Epidermal melanocyte (primary cell): ENCODE results near the gene LRCH1.
A peak's percentile ranks its signal among the peaks of the same experiment; 100 is the strongest.

Experiments
- DNase-seq: peaks from one replicate; pipeline ENCODE4 v3.0.0; 2011; ENCODE audit warnings: low spot score; ENCODE audit not compliant: insufficient read length

The LRCH1 gene

GRCh38 chr13:46633416-46633815 is 80.4 kb downstream of the LRCH1 start:
- no peak for DNase-seq

- no peak for DNase-seq
These were observed 83.5 kb downstream of the LRCH1 start for GRCh38 chr13:46636451-46636850.

GRCh38 chr13:46637213-46637612 is 84.2 kb downstream of the LRCH1 start:
- DNase-seq: no peak

GRCh38 chr13:46638262-46638661 is 85.3 kb downstream of the LRCH1 start:
- no peak for DNase-seq

- peak; percentile 34 for DNase-seq
These were observed 86.3 kb downstream of the LRCH1 start for GRCh38 chr13:46639033-46639981.

GRCh38 chr13:46640843-46641242 is 87.9 kb downstream of the LRCH1 start:
- DNase-seq: no peak

- DNase-seq: no peak
These were observed 88.5 kb downstream of the LRCH1 start for GRCh38 chr13:46641274-46642081.

DNA sequence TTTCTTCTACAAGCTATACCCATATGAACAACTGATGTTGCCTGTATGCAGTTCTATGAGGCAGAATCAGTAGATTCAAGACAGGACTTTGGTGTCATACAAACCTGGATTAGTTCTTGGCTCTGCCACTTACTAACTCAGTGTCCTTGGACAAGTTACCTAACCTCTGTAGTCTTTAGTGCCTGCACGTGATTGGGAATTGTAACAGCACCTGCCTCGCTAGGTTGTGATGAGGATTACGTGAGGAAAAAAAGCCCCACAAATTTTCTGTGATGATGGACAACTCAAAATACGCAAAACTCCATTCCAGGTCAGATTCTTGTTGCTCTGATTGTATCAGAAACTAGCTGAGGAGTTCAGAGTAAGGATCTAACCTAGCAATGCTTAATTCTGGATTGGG is 89.3 kb downstream of the LRCH1 start:
- DNase-seq: no peak

- DNase-seq: no peak
These were observed 90.3 kb downstream of the LRCH1 start for GRCh38 chr13:46643165-46643777.

GRCh38 chr13:46644816-46645215 is 91.8 kb downstream of the LRCH1 start:
- DNase-seq: no peak

DNA sequence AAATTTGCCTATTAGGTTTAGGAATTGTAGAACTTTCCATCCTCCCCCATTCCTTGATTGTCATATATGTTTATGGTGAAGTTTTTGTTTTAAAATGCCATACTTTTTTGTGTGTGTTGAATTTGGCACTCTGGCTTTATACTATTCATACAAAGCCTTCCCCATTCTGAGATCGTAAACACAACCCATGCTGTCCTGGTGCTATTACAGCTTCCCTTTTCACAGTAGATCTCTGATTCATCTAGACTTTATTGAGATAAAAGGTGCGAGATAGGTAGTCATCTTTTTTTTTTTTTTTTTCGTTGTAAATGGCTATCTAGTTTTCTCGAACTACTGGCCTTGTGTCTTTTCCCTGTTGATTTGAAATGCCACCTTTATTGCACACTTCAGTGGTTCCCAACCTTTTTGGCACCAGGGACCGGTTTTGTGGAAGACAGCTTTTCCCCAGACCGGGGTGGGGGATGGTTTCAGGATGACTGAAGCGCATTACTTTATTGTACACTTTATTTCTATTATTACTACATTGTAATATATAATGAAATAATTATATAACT is 94.6 kb downstream of the LRCH1 start:
- no peak for DNase-seq

- no peak for DNase-seq
These were observed 95.2 kb downstream of the LRCH1 start for GRCh38 chr13:46648166-46648607.

- no peak for DNase-seq
These were observed 96.8 kb downstream of the LRCH1 start for GRCh38 chr13:46649816-46650215.

GRCh38 chr13:46654951-46655350 is 102.0 kb downstream of the LRCH1 start:
- no peak for DNase-seq

DNA sequence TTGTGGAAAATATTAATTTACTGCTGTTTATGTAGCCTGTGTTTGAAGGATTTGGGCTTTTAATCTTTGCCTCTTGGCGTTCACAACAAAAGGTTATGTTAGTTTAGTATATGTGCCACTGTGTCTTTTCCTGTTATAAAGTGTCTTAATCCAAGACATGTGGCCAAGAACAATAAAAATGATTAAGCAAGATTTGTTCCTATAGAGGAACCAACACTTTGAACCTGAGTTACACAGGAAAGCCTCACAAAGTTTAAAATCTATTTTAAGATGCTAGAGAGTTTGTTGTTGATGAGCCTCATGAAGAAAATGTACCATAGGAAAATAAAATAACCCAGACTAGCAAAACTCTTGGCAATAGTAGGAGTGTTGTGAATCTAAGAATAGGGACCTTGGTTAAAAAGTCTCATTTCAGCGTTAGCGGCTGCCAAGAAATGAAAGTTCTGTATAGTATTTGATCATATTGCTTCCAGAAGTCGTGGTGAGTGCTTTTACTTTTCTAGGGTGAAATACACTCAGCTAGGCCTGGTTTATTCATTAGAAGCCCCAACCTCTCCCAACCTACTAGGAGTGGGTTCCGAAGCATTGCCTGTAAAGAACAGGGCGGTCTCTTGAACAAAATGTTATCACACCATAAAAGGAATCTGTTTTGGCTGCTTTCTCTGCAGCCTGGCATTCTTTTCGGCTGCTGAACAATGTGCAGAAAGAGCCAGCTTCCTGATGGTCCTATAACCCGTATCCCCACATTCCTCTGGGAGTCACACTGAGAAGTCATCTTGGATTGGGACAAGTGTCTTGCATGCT is 102.6 kb downstream of the LRCH1 start:
- no peak for DNase-seq

DNA sequence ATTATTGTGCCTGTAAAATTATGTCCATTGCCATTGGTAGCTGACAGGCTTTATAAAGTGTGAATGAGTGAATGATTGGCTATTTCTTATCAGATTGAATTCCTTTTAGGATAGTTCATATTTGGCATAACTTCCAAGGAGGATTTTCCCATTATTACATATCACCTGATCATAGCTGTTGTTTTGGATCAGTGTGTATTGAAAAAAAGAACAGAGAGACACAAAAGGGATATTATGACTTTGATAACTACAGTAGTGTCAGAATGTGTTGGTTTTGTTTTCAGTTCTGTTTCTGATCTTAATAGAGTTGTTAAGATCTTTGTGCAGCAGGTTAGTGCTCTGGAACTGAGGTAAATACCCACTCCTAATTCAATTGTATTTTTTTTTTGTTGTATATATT is 103.8 kb downstream of the LRCH1 start:
- no peak for DNase-seq

DNA sequence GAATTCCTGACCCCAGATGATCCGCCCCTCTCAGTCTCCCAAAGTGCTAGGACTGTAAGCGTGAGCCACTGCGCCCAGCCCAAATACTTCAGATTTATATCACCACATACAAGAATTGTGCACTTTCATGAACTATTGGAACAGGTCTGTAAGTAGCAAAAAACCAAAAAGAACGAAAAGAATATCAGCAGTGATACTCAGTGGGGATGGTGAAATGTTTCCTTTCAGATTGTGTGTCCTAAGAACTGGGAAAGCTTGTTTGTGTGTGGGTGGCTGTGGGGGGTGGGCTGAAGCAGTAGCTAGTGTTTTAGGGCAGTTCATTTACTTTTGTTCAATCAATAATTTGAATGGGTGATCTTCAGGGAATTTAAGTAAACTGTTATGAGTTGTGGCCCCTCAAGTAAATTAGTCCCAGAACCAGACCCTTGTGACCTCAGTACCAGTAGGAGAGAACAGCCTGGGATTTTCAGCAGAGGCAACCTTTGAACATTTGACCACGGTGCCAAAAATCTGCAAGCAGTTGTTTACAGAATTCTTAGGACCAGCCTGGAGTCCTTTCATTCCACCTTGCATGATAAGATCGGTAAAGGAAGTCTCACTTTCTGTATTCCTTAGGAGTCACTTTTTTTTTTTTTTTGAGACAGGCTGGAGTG is 106.6 kb downstream of the LRCH1 start:
- DNase-seq: no peak

- DNase-seq: no peak
These were observed 107.4 kb downstream of the LRCH1 start for GRCh38 chr13:46660416-46660815.

DNA sequence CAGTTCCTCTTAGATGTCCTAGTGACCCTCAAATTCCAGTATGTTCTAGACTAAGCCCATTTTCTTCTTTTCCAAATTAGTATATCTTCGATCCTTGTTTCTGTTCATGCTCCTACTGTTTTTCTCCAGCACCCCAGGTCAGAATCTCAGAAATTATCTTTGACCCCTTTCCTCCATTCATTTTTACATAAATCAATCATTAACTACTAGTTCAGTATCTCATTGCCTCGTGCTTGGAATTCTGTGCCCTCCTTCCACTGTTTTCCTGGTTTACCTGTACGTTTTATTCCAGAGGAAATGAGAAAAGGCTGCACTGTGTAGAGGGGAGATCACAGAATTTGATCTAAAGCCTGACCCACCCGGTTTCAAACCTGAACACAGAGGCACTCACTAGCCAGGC is 107.9 kb downstream of the LRCH1 start:
- no peak for DNase-seq

- no peak for DNase-seq
These were observed 109.7 kb downstream of the LRCH1 start for GRCh38 chr13:46662690-46663089.
